AG20443 (cell line): ENCODE measurements around the gene CDS2.
"Not testable (repeated sequence)": the region's sequence is repeated elsewhere in the genome, so short reads cannot be mapped to it uniquely, and the experiment has no call there.

Source experiments
- DNase-seq: peaks from one replicate; pipeline ENCODE4 v3.0.0; 2012; ENCODE audit warnings: low spot score, mixed read lengths

Gene CDS2

GRCh38 chr20:5126512-5127203 lies at the start of gene CDS2:
Gene CDS2 (plus strand): TSS chr20:5127008. CDS start chr20:5127093, 85 bp downstream.
- peak; percentile 99 for DNase-seq

DNA sequence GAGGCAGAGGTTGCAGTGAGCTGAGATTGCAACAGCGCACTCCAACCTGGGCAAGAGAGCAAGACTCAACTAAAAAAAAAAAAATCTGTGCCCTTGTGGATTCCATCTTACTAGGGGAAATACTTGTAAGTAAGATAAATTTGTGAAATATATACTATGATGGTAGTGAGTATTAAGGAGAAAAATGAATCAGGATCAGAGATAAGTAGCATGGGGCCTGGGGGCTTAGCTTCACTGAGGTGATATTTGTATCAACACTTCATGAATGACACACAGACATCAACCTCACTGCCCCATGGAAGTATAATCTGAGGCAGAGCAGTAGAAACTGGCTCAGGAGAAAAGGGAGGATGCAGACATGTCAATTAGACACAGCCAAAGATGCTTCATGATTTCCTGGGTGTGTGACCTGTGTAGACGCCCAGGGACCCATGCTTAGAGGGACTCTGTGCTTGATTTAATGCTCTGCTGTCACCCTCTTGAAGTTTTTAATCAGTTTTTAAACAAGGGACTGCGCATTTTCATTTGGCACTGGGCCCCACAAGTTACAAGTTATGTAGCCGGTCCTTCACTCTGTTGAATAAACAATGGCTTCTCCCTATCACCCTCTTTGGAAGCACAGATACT lies 48.9 kb upstream of the CDS2 start:
- DNase-seq, result no peak

DNA sequence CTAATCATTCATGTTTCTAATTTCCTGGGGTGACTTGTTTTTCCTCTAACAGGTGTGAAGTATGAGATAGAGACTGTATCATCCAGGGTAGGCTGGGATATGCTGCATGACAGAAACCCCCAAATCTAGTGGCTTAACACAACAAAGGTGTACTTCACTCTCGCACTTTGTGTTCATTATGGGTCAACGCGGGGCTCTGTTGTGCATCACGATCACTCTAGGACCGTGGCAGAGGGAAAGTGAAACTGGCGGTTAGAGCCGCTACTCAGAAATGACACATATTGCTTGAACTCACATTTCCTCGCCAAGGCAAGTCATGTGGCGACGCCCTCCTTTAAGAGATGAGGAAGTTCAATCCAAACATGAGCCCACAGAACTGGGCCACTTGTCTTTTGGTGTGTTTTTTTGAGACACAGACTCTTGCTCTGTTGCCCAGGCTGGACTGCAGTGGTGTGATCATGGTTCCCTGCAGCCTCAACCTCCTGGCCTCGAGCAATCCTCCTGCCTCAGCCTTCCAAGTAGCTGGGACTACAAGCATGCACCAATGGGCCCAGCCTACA lies 48.3 kb upstream of the CDS2 start:
- DNase-seq, result peak; percentile 63

GRCh38 chr20:5080384-5080877 lies 46.4 kb upstream of the CDS2 start:
- peak; percentile 71 for DNase-seq

- no peak for DNase-seq
Observed at GRCh38 chr20:5085380-5085779, 41.4 kb upstream of the CDS2 start.

DNA sequence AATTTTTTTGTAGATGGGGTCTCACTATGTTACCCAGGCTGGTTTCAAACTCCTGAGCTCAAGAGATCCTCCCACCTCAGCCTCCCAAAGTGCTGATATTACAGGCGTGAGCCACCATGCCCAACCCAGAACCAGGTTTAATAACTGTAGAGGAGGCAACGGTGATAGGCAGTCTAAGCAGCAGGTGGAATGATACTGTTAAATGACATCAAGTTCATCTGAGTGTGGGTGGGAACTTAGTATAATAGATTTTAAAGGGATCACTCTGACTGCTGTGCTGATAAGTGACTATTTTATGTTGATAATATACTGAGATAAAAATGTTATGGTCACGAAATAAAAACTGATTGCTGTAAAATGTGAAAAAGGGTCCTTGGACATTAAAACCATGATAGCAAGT lies 38.1 kb upstream of the CDS2 start:
- DNase-seq, result no peak

DNA sequence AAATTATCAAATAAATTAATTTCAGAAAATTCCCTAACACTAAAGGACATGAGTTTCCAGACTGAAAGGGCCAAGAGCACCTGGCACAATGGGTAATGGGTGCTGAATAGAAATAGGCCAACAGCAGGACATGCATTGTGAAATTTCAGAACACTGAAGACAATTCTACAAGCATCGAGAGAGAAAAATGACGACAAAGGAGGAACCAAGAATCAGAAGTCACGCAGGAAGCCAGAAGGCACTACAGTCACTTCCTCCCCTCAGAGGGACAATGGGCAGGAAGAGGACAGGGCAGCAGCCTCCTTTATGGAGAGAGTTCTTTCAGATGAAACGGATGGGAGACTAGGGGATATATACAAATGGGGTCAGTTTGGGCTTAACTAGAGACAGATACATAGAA lies 36.6 kb upstream of the CDS2 start:
- no peak for DNase-seq

DNA sequence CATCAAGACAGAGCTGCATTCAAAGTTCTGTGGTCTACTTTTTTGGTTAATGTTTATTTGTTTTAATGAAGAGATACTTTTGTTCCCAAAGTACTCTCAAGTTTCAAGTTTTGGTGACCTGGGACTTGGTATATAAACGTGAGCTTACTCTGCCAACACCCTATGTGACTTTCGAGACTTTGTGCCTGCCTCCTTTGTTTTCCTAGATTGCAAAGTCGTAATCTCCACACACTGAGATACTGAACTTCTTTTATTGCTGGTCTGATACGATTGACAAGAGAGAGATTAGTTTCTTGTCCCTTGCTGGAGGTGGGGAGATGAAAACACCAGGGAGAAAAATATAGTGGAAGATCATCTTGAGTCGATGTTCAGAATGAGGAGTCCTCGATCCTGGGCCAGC lies 34.9 kb upstream of the CDS2 start:
- DNase-seq, result no peak

DNA sequence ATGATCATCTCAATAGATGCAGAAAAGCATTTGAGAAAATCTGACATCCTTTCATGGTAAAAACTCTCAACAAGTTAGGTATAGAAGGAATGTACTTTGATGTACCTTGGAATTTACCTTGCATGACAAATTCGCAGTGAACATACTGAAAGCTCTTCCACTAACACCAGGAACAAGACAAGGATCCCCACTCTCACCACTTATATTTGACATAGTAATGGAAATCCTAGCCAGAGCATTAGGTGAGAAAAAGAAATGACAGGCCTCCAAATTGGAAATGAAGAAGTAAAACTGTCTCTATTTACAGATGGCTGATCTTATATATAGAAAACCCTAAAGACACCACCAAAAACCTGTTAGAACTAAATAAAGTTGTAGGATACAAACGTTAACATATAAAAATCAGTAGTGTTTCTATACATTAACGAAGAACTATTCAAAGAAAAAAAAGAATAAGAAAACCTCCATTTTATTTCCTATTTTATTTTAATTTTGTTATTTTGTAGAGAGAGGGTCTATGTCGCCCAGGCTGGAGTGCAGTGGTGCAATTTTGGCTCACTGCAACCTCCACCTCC lies 34.0 kb upstream of the CDS2 start:
- DNase-seq, result no peak

GRCh38 chr20:5095454-5095853 lies 31.4 kb upstream of the CDS2 start:
- DNase-seq, result no peak

DNA sequence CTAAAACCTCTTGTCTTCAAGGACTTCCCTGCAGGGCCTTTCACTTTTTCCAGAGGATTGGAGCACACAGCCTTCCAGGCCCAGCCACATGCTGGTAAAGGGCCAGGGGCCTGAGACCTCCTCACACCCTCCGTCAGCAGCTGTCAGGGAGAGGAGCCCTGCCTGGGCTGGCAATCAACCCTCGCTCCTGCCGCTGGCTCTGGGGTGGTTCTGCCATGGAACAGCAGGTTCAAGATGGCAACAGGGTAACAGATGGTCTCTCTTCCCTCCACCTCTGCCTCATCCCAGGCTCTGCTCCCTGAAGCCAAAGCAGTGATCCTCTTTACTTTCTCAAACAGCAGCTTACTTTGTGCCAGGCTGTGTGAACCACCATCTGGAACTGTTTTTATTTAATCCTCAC lies 30.9 kb upstream of the CDS2 start:
- DNase-seq, result no peak

GRCh38 chr20:5096463-5096862 lies 30.3 kb upstream of the CDS2 start:
- DNase-seq, result no peak

DNA sequence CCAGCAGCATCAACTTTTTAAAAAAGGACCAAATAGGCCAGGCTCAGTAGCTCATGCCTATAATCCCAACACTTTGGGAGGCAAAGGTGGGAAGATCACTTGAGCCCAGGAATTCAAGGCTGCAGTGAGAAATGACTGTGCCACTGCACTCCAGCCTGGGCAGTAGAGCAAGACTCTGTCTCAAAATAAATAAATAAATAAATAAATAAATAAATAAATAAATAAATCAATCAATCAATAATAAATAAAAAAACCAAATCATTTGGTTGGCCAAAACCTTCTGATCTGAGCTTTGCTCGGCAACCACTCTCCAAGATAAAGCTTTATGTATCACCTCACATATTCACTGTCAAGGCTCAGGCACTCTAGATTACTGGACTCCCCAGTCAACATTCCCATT lies 27.8 kb upstream of the CDS2 start:
- not testable (repeated sequence) for DNase-seq

DNA sequence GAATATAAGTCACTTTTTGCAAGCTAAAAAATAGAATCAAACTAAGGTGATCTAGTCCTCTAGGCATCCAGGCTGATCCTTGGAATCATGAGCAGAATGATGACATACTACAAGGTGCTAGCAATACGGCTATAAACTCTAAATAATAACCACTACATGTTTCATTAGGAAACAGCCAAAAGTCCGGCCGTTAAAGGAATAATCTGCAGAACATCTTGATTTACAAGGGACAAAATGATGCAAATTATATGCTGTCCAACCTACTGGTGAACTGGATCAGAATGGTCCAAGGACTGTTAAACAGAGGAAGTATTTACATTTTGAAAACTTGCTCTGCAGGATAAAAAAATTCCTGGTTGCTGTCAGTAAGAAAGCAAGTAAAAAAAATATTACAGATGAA lies 26.9 kb upstream of the CDS2 start:
- not testable (repeated sequence) for DNase-seq

DNA sequence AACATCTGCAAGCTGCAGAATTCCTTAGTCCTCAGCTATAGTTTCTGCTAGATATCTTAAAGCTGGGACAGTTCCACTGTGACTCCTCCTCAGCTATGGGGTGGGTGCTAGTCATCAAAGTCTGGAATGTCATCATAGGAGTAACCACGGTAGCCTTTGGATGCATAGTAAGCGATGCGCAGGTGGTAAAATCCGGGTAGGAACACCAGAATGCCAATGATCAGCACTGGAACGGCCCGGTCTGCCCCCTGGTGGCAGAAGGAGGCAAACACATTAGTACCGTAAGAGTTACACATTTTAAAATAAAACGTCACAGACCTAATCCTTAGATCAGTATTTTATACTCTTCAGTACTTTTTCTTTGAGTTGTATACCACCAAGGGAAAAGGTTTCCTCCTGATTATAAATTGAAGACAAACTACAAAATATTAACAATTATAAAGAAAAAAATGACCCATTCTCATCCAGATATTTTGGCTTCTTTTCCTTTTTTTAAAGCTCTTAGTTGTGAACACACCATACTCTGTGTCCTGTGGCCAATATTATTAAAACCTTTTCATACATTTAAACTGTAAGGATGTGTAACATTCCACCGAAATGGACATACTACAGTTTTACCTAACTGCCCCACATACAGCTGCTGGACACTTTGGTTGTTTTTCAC lies 26.0 kb upstream of the CDS2 start:
- DNase-seq, result peak; percentile 79

GRCh38 chr20:5104479-5104878 lies 22.3 kb upstream of the CDS2 start:
- DNase-seq, result no peak

DNA sequence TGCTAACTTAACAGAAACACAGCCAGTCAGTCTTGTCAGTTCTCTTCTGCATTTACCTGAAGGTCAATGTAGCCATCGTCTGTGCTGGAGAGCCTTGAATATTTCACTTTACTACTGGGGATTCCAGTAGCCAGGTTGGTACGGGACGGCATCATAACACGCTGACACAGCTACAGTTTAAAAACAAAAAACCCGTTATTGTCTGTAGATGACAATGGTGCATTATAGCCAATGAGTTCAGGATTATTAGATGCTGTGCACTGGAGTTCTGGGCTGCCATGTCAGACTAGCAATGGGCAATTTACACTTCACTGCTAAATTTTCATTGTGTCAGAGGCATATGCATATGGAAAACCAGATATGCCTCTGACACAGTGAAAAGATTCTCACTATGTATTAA lies 17.5 kb upstream of the CDS2 start:
- DNase-seq, result no peak

GRCh38 chr20:5113615-5113986 lies 13.2 kb upstream of the CDS2 start:
- DNase-seq, result no peak

DNA sequence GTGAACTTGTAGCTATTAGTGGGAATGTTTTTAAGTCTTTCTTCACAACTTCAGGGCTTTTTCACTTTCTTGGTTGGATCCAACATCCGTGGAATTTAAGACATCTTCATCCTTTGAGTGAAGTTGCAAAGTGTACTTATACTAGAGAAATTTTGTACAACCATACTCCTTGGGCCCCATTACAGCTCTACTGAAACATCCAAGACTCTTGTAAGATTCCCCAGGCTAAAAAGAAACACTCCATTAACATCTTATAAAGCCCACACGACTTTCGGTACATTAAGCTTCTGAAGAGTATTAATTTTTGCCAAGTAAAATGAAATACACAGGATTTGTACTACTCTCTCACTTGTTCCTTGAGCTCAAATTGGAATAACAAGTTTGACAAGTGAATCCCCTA lies 12.4 kb upstream of the CDS2 start:
- DNase-seq, result no peak

- DNase-seq, result no peak
Observed at GRCh38 chr20:5116875-5117274, 9.9 kb upstream of the CDS2 start.

- no peak for DNase-seq
Observed at GRCh38 chr20:5118220-5119142, 8.3 kb upstream of the CDS2 start.

DNA sequence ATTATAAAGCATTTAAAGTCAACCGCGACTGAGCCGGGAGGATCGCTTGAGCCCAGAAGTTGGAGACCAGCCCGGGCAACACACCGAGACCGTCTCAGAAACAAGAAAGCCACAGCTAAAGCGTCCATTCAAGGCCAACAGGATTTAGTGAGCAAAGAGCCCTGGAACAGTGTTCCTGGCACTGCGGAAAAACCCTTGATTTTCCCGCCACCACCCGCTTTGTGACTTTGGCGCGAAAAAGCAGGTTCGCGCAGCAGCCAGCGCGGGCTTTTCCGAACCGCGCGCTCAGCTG lies 7.7 kb upstream of the CDS2 start:
- DNase-seq, result no peak
